Thymus (tissue), 11 donors: Measurements from ENCODE around the gene CENPK. TPM values are rescaled to one million over a fixed set of nuclear protein-coding genes. Genes with fewer than 3 reads are reported as not detected.

ENCODE experiments used
- DNase-seq, 9 donors: peaks; one replicate each; pipeline ENCODE4 v3.0.0-alpha.2; 2013; ENCODE audit warnings: low spot score in 9 of 9, low read depth in 6 of 9, missing footprints in 1 of 9
- H3K27ac ChIP-seq, 2 donors: one replicate each; pipeline ENCODE4 v1.5.1; 2013; ENCODE audit warnings: control low read depth in 1 of 2, low read depth in 1 of 2, low read length in 1 of 2, mild to moderate bottlenecking in 1 of 2, moderate library complexity in 1 of 2
- H3K27me3 ChIP-seq, 2 donors: one replicate each; pipeline ENCODE4 v1.5.1; 2013; ENCODE audit warnings: low read length in 1 of 2; ENCODE audit not compliant: control insufficient read depth in 2 of 2, insufficient read depth in 1 of 2
- H3K36me3 ChIP-seq, 2 donors: one replicate each; pipeline ENCODE4 v1.5.1; 2013; ENCODE audit warnings: low read length in 1 of 2, mild to moderate bottlenecking in 1 of 2, moderate library complexity in 1 of 2; ENCODE audit not compliant: control insufficient read depth in 2 of 2, insufficient read depth in 2 of 2
- H3K4me1 ChIP-seq, 2 donors: one replicate each; pipeline ENCODE4 v1.5.1; 2013; ENCODE audit warnings: low read length in 2 of 2; ENCODE audit not compliant: control insufficient read depth in 2 of 2, insufficient read depth in 2 of 2
- H3K4me3 ChIP-seq, 2 donors: one replicate each; pipeline ENCODE4 v1.5.1; 2013; ENCODE audit warnings: low read length in 2 of 2, control low read depth in 1 of 2, mild to moderate bottlenecking in 1 of 2
- H3K9me3 ChIP-seq, 2 donors: one replicate each; pipeline ENCODE4 v1.5.1; 2013; ENCODE audit warnings: low read length in 1 of 2, mild to moderate bottlenecking in 1 of 2; ENCODE audit not compliant: control insufficient read depth in 2 of 2, insufficient read depth in 1 of 2
- WGBS: extraction: QIAGEN DNeasy Blood & Tissue Kit; methylation state at CpG from one replicate; pipeline ENCODE4 v1.1.7; 2013; 5-methylcytosine and 5-hydroxymethylcytosine counted together
- polyA plus RNA-seq: library from polyadenylated mRNA; stranded (reverse); fragments of 200-250 nt; gene quantifications from one replicate; pipeline ENCODE4 v1.2.3, GENCODE V29; 2013
- total RNA-seq: library from RNA; stranded (reverse); fragments of 120-200 nt; gene quantifications from one replicate; pipeline ENCODE4 v1.2.4, GENCODE V29; 2013
- donor health status: healthy.

The CENPK gene
- total and polyA plus RNA-seq, 2 donors: 23.1 to 44.9 TPM

DNA sequence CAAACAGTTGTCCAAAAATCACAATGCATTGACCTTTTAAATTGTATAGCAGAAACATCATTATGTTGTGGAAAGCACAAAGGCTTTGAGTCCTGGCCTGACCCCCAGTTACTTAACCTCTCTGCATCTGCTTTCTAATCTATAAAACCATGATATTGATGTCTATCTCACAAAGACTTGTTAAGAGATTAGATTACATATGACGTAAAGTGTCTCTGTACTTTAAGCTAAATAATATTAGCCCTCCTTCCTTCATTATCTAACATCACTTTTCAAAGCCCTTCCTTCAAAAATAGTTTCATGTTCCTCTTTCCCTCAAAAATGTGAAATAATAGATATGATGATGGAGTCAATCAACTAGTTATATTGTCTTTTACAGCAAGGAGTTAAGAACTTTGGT, 84.6 kb downstream of the CENPK start:
- Histone ChIP-seq H3K27ac (no peak overlapping the region), H3K9me3 (no peaks in the 10 kb centered on the region), H3K36me3 (no peaks in the 10 kb centered on the region), H3K4me1 (peaks cover 3 to 10% of the 10 kb centered on the region in 2 donors), H3K27me3 (no peaks in the 10 kb centered on the region), H3K4me3 (no peak overlapping the region)
- DNase-seq: no peak
- 98% methylated on average over 1 of the region's 1 CpG for WGBS

DNA sequence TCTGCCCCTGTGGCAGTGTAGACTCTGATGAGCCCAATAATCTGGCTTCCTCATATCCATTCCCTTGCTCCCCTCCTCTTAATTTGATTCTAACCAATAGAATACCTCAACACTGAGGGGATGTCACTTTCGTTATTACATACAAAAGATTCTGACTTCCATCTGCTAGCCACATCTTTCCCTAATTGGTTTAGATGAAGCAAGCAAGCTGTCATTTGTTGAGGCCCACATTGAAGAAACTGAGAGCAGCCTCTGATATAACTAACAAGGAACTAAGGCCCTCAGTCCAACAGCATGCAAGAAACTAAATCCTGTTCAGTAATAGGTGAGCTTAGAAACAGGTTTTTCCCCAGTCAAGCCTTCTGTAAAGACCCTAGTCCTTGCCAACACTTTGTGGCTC, 87.1 kb downstream of the CENPK start:
- H3K36me3 ChIP-seq: no peaks in the 10 kb centered on the region
- no peak overlapping the region for H3K4me3 ChIP-seq
- 98% methylated on average over 1 of the region's 1 CpG for WGBS
- peaks cover 3 to 6% of the 10 kb centered on the region in 2 donors for H3K4me1 ChIP-seq
- no peak overlapping the region for H3K27ac ChIP-seq
- no peak for DNase-seq
- H3K27me3 ChIP-seq: no peaks in the 10 kb centered on the region
- H3K9me3 ChIP-seq: no peaks in the 10 kb centered on the region

DNA sequence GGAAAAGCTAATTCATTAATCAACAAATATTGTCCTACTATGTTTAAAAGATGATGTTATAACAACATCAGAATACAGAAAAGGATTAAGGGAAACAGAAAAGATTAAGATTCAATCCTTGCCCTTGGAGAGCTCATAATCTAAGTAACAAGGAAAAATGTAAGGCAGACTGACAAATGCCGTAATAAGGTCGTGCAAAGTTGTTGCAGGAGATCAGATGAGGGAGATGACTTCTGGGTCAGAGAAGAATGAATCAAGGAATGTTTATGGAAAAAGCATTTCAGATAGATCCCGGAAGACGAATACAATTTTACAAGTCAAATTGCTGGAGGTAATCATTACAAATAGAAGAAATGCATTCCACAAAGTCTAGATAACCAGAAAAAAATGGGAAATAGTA, 87.6 kb downstream of the CENPK start:
- DNase-seq: no peak
- Histone ChIP-seq H3K9me3 (no peaks in the 10 kb centered on the region), H3K36me3 (no peaks in the 10 kb centered on the region), H3K4me3 (no peak overlapping the region), H3K27me3 (no peaks in the 10 kb centered on the region), H3K27ac (no peak overlapping the region), H3K4me1 (peaks cover 0 to 3% of the 10 kb centered on the region in 2 donors)
- WGBS: 97% methylated on average over 4 of the region's 4 CpGs

DNA sequence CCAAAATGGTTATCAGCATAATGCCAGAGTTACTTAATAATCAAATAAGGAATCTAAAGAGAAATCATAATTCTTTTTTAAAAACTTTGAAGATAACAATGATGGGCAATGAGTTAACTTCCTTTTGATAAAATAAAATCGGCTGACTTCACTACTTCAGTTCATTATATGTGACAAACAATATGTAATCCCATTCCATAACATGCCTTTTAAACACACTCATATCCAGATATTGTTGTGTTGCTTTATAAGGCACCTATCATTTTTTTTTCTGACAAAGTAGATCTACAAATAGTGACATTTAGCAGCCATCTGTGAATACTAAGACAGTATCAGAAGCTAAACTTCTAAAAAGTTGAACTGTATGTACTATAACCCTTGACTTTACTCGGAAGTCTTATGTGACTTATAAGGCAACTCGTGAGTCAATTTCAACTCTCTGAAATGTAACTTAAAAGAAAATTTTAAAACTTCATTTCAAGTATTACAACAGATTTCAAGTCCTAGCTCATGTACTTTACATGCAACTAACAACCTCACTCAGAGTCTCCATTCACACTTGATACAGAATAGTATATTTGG, 88.7 kb downstream of the CENPK start:
- Histone ChIP-seq H3K9me3 (no peaks in the 10 kb centered on the region), H3K4me3 (no peak overlapping the region), H3K27me3 (no peaks in the 10 kb centered on the region), H3K4me1 (no peaks in the 10 kb centered on the region), H3K27ac (no peak overlapping the region), H3K36me3 (no peaks in the 10 kb centered on the region)
- DNase-seq: no peak
- WGBS: 97% methylated on average over 3 of the region's 3 CpGs

DNA sequence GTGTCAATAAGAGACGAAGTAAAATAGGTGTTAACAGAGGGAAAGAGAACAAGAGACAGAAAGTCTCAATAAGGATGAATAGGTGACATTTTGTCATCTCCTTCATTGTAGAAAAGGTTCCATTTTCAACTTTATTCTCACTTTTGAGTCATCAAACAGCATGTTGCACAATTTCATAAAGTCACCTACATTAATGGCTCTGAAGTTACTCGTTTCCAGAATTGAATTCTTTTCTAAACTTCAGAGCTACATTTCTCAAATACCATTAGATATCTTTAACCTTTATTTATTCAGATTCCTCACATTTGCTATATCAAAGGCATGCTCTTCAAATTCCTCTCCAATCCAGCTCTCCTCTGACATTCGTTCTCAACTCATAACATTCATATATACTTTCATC, 94.3 kb downstream of the CENPK start:
- WGBS: 95% methylated on average over 3 of the region's 3 CpGs
- Histone ChIP-seq H3K27ac (no peak overlapping the region), H3K36me3 (no peaks in the 10 kb centered on the region), H3K9me3 (no peaks in the 10 kb centered on the region), H3K27me3 (no peaks in the 10 kb centered on the region), H3K4me3 (no peak overlapping the region), H3K4me1 (no peaks in the 10 kb centered on the region)
- DNase-seq: no peak

Other genes with a start within 250 kb of the CENPK start
- gene ADAMTS6, start 81.2 kb downstream of the CENPK start, total RNA-seq: 11.5 TPM
- 1.2 TPM for gene ADAMTS6, start 81.2 kb downstream of the CENPK start, polyA plus RNA-seq
- gene PPWD1, start 128 bp upstream of the CENPK start, total RNA-seq: 53.7 TPM
- gene PPWD1, start 128 bp upstream of the CENPK start, polyA plus RNA-seq: 84.0 TPM
- 17.3 TPM for gene TRIM23, start 61.2 kb upstream of the CENPK start, total RNA-seq
- gene TRIM23, start 61.2 kb upstream of the CENPK start, polyA plus RNA-seq: 9.2 TPM
- 5.1 TPM for gene SHLD3, start 61.9 kb upstream of the CENPK start, total RNA-seq
- 5.6 TPM for gene SHLD3, start 61.9 kb upstream of the CENPK start, polyA plus RNA-seq
- 33.9 TPM for gene TRAPPC13, start 61.9 kb upstream of the CENPK start, total RNA-seq
- gene TRAPPC13, start 61.9 kb upstream of the CENPK start, polyA plus RNA-seq: 30.0 TPM
- gene SGTB, start 158.9 kb upstream of the CENPK start, total RNA-seq: 3.3 TPM
- 6.7 TPM for gene SGTB, start 158.9 kb upstream of the CENPK start, polyA plus RNA-seq
- gene NLN, start 159.0 kb upstream of the CENPK start, total RNA-seq: 7.5 TPM
- 2.5 TPM for gene NLN, start 159.0 kb upstream of the CENPK start, polyA plus RNA-seq